Stimulated activated effector memory CD8-positive, alpha-beta T cell treated with anti-CD3 and anti-CD28 coated beads, Interleukin-12 subunit alpha, Interleukin-12 subunit beta, amount 100 ng/mL, for 72 hours (primary cell): ENCODE data around the gene GKN2.

Source experiments
- ATAC-seq: fragments of 150-1000 bp; cut with Tn5 transposase; 2 replicates; pipeline ENCODE4 v1.10.0; 2021
- DNase-seq, 2 donors: peaks; one replicate each; pipeline ENCODE4 v3.0.0; 2021 to 2022; ENCODE audit warnings: low spot score in 2 of 2
- H3K27ac Mint-ChIP-seq: one replicate; pipeline ENCODE4 v1.8.0; 2022; ENCODE audit warnings: mild to moderate bottlenecking, mixed read lengths
- H3K36me3 Mint-ChIP-seq: one replicate; pipeline ENCODE4 v1.8.0; 2022; ENCODE audit warnings: mild to moderate bottlenecking, mixed read lengths
- H3K4me1 Mint-ChIP-seq: one replicate; pipeline ENCODE4 v1.8.0; 2022; ENCODE audit warnings: mixed read lengths
- H3K4me3 Mint-ChIP-seq: one replicate; pipeline ENCODE4 v1.8.0; 2022; ENCODE audit warnings: mild to moderate bottlenecking, mixed read lengths
- H3K9me3 Mint-ChIP-seq: one replicate; pipeline ENCODE4 v1.8.0; 2022; ENCODE audit warnings: mixed read lengths

The GKN2 gene

GRCh38 chr2:68916226-68916625 is 36.5 kb downstream of the GKN2 start:
- no peaks in the 10 kb centered on the region for H3K36me3 Mint-ChIP-seq
- no peak overlapping the region for H3K27ac Mint-ChIP-seq
- no peaks in the 10 kb centered on the region for H3K4me1 Mint-ChIP-seq
- DNase-seq, result no peak
- no peak for ATAC-seq
- H3K9me3 Mint-ChIP-seq, result no peaks in the 10 kb centered on the region
- H3K4me3 Mint-ChIP-seq, result no peak overlapping the region

GRCh38 chr2:68915393-68915792 is 37.3 kb downstream of the GKN2 start:
- no peak overlapping the region for H3K4me3 Mint-ChIP-seq
- H3K4me1 Mint-ChIP-seq, result peaks cover 4% of the 10 kb centered on the region
- DNase-seq (no peak), ATAC-seq (no peak)
- H3K9me3 Mint-ChIP-seq, result no peaks in the 10 kb centered on the region
- no peaks in the 10 kb centered on the region for H3K36me3 Mint-ChIP-seq
- H3K27ac Mint-ChIP-seq, result no peak overlapping the region

GRCh38 chr2:68913359-68913758 is 39.3 kb downstream of the GKN2 start:
- Mint-ChIP-seq H3K4me1 (peaks cover 22% of the 10 kb centered on the region), H3K9me3 (no peaks in the 10 kb centered on the region), H3K27ac (no peak overlapping the region), H3K4me3 (no peak overlapping the region), H3K36me3 (no peaks in the 10 kb centered on the region)
- no peak for ATAC-seq
- no peak for DNase-seq

GRCh38 chr2:68912732-68913131 is 40.0 kb downstream of the GKN2 start:
- Mint-ChIP-seq H3K27ac (no peak overlapping the region), H3K36me3 (no peaks in the 10 kb centered on the region), H3K4me3 (no peak overlapping the region), H3K9me3 (no peaks in the 10 kb centered on the region), H3K4me1 (peaks cover 28% of the 10 kb centered on the region)
- DNase-seq (peak in 1 of 2 donors; percentile 71), ATAC-seq (peak; percentile 77)

GRCh38 chr2:68912111-68912510 is 40.6 kb downstream of the GKN2 start:
- Mint-ChIP-seq H3K27ac (no peak overlapping the region), H3K36me3 (no peaks in the 10 kb centered on the region), H3K4me1 (peaks cover 33% of the 10 kb centered on the region), H3K9me3 (no peaks in the 10 kb centered on the region), H3K4me3 (no peak overlapping the region)
- ATAC-seq, result no peak
- DNase-seq, result no peak

- Mint-ChIP-seq H3K36me3 (no peaks in the 10 kb centered on the region), H3K27ac (no peak overlapping the region), H3K4me1 (peaks cover 33% of the 10 kb centered on the region), H3K9me3 (no peaks in the 10 kb centered on the region), H3K4me3 (no peak overlapping the region)
- no peak for DNase-seq
- ATAC-seq, result no peak
Measured at GRCh38 chr2:68911709-68912108, 41.0 kb downstream of the GKN2 start.

GRCh38 chr2:68911246-68911645 is 41.4 kb downstream of the GKN2 start:
- no peak for ATAC-seq
- no peak overlapping the region for H3K27ac Mint-ChIP-seq
- no peak overlapping the region for H3K4me3 Mint-ChIP-seq
- H3K4me1 Mint-ChIP-seq, result peaks cover 33% of the 10 kb centered on the region
- H3K36me3 Mint-ChIP-seq, result no peaks in the 10 kb centered on the region
- no peaks in the 10 kb centered on the region for H3K9me3 Mint-ChIP-seq
- DNase-seq, result no peak

GRCh38 chr2:68909793-68910674 is 42.7 kb downstream of the GKN2 start:
- Mint-ChIP-seq H3K9me3 (no peaks in the 10 kb centered on the region), H3K36me3 (no peaks in the 10 kb centered on the region), H3K27ac (peak overlapping the region; percentile 63), H3K4me1 (peaks cover 33% of the 10 kb centered on the region), H3K4me3 (peak overlapping the region; percentile 16)
- ATAC-seq (no peak), DNase-seq (peak; percentile 58 to 87)

- peaks cover 33% of the 10 kb centered on the region for H3K4me1 Mint-ChIP-seq
- DNase-seq, result peak; percentile 51 to 86
Measured at GRCh38 chr2:68908392-68908970, 44.2 kb downstream of the GKN2 start.

GRCh38 chr2:68907920-68908253 is 44.8 kb downstream of the GKN2 start:
- H3K9me3 Mint-ChIP-seq, result no peaks in the 10 kb centered on the region
- peak; percentile 9 for ATAC-seq
- no peaks in the 10 kb centered on the region for H3K36me3 Mint-ChIP-seq
- H3K4me3 Mint-ChIP-seq, result peak overlapping the region; percentile 60
- peak overlapping the region; percentile 96 for H3K27ac Mint-ChIP-seq
- peaks cover 33% of the 10 kb centered on the region for H3K4me1 Mint-ChIP-seq
- DNase-seq, result no peak

More at GRCh38 chr2:68908392-68908970, 44.2 kb downstream of the GKN2 start:
- peak overlapping the region; percentile 60 for H3K4me3 Mint-ChIP-seq
- ATAC-seq, result peak; percentile 93
- H3K36me3 Mint-ChIP-seq, result no peaks in the 10 kb centered on the region
- peak overlapping the region; percentile 96 for H3K27ac Mint-ChIP-seq
- H3K9me3 Mint-ChIP-seq, result no peaks in the 10 kb centered on the region

- DNase-seq (no peak), ATAC-seq (peak; percentile 44)
- H3K27ac Mint-ChIP-seq, result peak overlapping the region; percentile 96
- no peaks in the 10 kb centered on the region for H3K9me3 Mint-ChIP-seq
- peak overlapping the region; percentile 60 for H3K4me3 Mint-ChIP-seq
- H3K4me1 Mint-ChIP-seq, result peaks cover 33% of the 10 kb centered on the region
- H3K36me3 Mint-ChIP-seq, result no peaks in the 10 kb centered on the region
Measured at GRCh38 chr2:68907232-68907919, 45.3 kb downstream of the GKN2 start.

- H3K4me3 Mint-ChIP-seq, result no peak overlapping the region
- H3K9me3 Mint-ChIP-seq, result peaks cover 3% of the 10 kb centered on the region
- ATAC-seq (no peak), DNase-seq (no peak)
- no peak overlapping the region for H3K27ac Mint-ChIP-seq
- H3K4me1 Mint-ChIP-seq, result peaks cover 33% of the 10 kb centered on the region
- H3K36me3 Mint-ChIP-seq, result no peaks in the 10 kb centered on the region
Measured at GRCh38 chr2:68906716-68907115, 46.0 kb downstream of the GKN2 start.

- DNase-seq (no peak), ATAC-seq (no peak)
- Mint-ChIP-seq H3K4me1 (peaks cover 27% of the 10 kb centered on the region), H3K9me3 (peaks cover 3% of the 10 kb centered on the region), H3K36me3 (no peaks in the 10 kb centered on the region), H3K27ac (no peak overlapping the region), H3K4me3 (no peak overlapping the region)
Measured at GRCh38 chr2:68905116-68905515, 47.6 kb downstream of the GKN2 start.

GRCh38 chr2:68901561-68901960 is 51.1 kb downstream of the GKN2 start:
- no peaks in the 10 kb centered on the region for H3K4me1 Mint-ChIP-seq
- ATAC-seq, result no peak
- no peak overlapping the region for H3K4me3 Mint-ChIP-seq
- peaks cover 3% of the 10 kb centered on the region for H3K9me3 Mint-ChIP-seq
- DNase-seq, result no peak
- no peak overlapping the region for H3K27ac Mint-ChIP-seq
- no peaks in the 10 kb centered on the region for H3K36me3 Mint-ChIP-seq

- Mint-ChIP-seq H3K36me3 (no peaks in the 10 kb centered on the region), H3K4me1 (no peaks in the 10 kb centered on the region), H3K4me3 (no peak overlapping the region), H3K9me3 (peaks cover 3% of the 10 kb centered on the region), H3K27ac (no peak overlapping the region)
- DNase-seq (no peak), ATAC-seq (no peak)
Measured at GRCh38 chr2:68901199-68901514, 51.5 kb downstream of the GKN2 start.
